ENCODE measurements around the gene PGS1. TPM values are rescaled to one million over a fixed set of nuclear protein-coding genes. Genes with fewer than 3 reads are reported as not detected.
A peak's percentile ranks its signal among the peaks of the same experiment; 100 is the strongest.
"Not testable (repeated sequence)": the region's sequence is repeated elsewhere in the genome, so short reads cannot be mapped to it uniquely, and the experiment has no call there.

PGS1 gene
- polyA plus RNA-seq, 3 donors from 2014 or later: 17.0 to 27.5 (median 27.2) TPM

- Mint-ChIP-seq H3K4me3 (no peak overlapping the region), H3K9me3 (no peaks in the 10 kb centered on the region), H3K4me1 (no peaks in the 10 kb centered on the region), H3K36me3 (no peaks in the 10 kb centered on the region), H3K27ac (no peak overlapping the region), H3K27me3 (ENCODE audit: low read depth in 3 of 3) (peaks cover 0 to 2% (median 2%) of the 10 kb centered on the region in 3 donors)
- no peak for DNase-seq
These were observed 81.8 kb downstream of the PGS1 start for GRCh38 chr17:78460176-78460675.

GRCh38 chr17:78460951-78461798 lies 82.7 kb downstream of the PGS1 start:
- no peak for DNase-seq
- H3K36me3 Mint-ChIP-seq: no peaks in the 10 kb centered on the region
- peaks cover 0 to 2% (median 2%) of the 10 kb centered on the region in 3 donors for H3K27me3 Mint-ChIP-seq (ENCODE audit: low read depth in 3 of 3)
- H3K4me1 Mint-ChIP-seq: no peaks in the 10 kb centered on the region
- H3K9me3 Mint-ChIP-seq: no peaks in the 10 kb centered on the region
- H3K27ac Mint-ChIP-seq: no peak overlapping the region
- no peak overlapping the region for H3K4me3 Mint-ChIP-seq

GRCh38 chr17:78461799-78462053 lies 83.3 kb downstream of the PGS1 start:
- Mint-ChIP-seq H3K4me3 (no peak overlapping the region), H3K4me1 (no peaks in the 10 kb centered on the region), H3K27ac (no peak overlapping the region), H3K27me3 (ENCODE audit: low read depth in 3 of 3) (peaks cover 0 to 2% (median 2%) of the 10 kb centered on the region in 3 donors), H3K36me3 (no peaks in the 10 kb centered on the region), H3K9me3 (no peaks in the 10 kb centered on the region)
- DNase-seq: no peak

GRCh38 chr17:78462148-78462547 lies 83.7 kb downstream of the PGS1 start:
- Mint-ChIP-seq H3K4me3 (no peak overlapping the region), H3K27me3 (ENCODE audit: low read depth in 3 of 3) (peaks cover 0 to 2% (median 1%) of the 10 kb centered on the region in 3 donors), H3K9me3 (no peaks in the 10 kb centered on the region), H3K36me3 (no peaks in the 10 kb centered on the region), H3K4me1 (no peaks in the 10 kb centered on the region), H3K27ac (no peak overlapping the region)
- DNase-seq: no peak

- not testable (repeated sequence) for H3K4me1 Mint-ChIP-seq; H3K9me3 Mint-ChIP-seq; DNase-seq; H3K4me3 Mint-ChIP-seq; H3K27me3 Mint-ChIP-seq (ENCODE audit: low read depth in 3 of 3); H3K36me3 Mint-ChIP-seq; H3K27ac Mint-ChIP-seq
These were observed 87.8 kb downstream of the PGS1 start for GRCh38 chr17:78466109-78466785.

GRCh38 chr17:78466786-78467715 lies 88.6 kb downstream of the PGS1 start:
- DNase-seq: no peak
- peaks cover 0 to 2% (median 0%) of the 10 kb centered on the region in 6 donors for H3K9me3 Mint-ChIP-seq
- peaks cover 0 to 10% (median 7%) of the 10 kb centered on the region in 3 donors for H3K27me3 Mint-ChIP-seq (ENCODE audit: low read depth in 3 of 3)
- no peak overlapping the region for H3K4me3 Mint-ChIP-seq
- no peaks in the 10 kb centered on the region for H3K36me3 Mint-ChIP-seq
- H3K27ac Mint-ChIP-seq: no peak overlapping the region
- no peaks in the 10 kb centered on the region for H3K4me1 Mint-ChIP-seq

- no peak overlapping the region for H3K27ac Mint-ChIP-seq
- DNase-seq: no peak
These were observed 89.9 kb downstream of the PGS1 start for GRCh38 chr17:78468366-78468765.

GRCh38 chr17:78469443-78469842 lies 91.0 kb downstream of the PGS1 start:
- Mint-ChIP-seq H3K9me3 (peaks cover 0 to 2% (median 2%) of the 10 kb centered on the region in 6 donors), H3K4me1 (peaks cover 6 to 11% of the 10 kb centered on the region in 2 donors), H3K4me3 (no peak overlapping the region), H3K27ac (no peak overlapping the region), H3K27me3 (ENCODE audit: low read depth in 3 of 3) (peaks cover 4 to 15% (median 11%) of the 10 kb centered on the region in 3 donors), H3K36me3 (peaks cover 0 to under 1% (median 0%) of the 10 kb centered on the region in 3 donors)
- DNase-seq: no peak

More at GRCh38 chr17:78468366-78468765, 89.9 kb downstream of the PGS1 start:
- Mint-ChIP-seq H3K4me3 (no peak overlapping the region), H3K9me3 (peaks cover 0 to 2% (median 0%) of the 10 kb centered on the region in 6 donors), H3K27me3 (ENCODE audit: low read depth in 3 of 3) (peaks cover 0 to 10% (median 7%) of the 10 kb centered on the region in 3 donors), H3K36me3 (no peaks in the 10 kb centered on the region), H3K4me1 (peaks cover under 1% of the 10 kb centered on the region in 2 donors)

GRCh38 chr17:78471635-78472034 lies 93.2 kb downstream of the PGS1 start:
- Mint-ChIP-seq H3K27me3 (ENCODE audit: low read depth in 3 of 3) (peaks cover 14 to 26% (median 20%) of the 10 kb centered on the region in 3 donors), H3K4me1 (peaks cover 24 to 29% of the 10 kb centered on the region in 2 donors), H3K27ac (peak overlapping the region in 1 of 6 donors; percentile 10), H3K9me3 (peaks cover 0 to 15% (median 6%) of the 10 kb centered on the region in 6 donors), H3K36me3 (peaks cover 0 to 4% (median 0%) of the 10 kb centered on the region in 3 donors), H3K4me3 (no peak overlapping the region)
- DNase-seq: no peak

GRCh38 chr17:78472035-78472905 lies 93.8 kb downstream of the PGS1 start:
- Mint-ChIP-seq H3K4me1 (peaks cover 28 to 29% of the 10 kb centered on the region in 2 donors), H3K9me3 (peaks cover 0 to 15% (median 6%) of the 10 kb centered on the region in 6 donors), H3K27ac (peak overlapping the region in 1 of 6 donors; percentile 69), H3K27me3 (ENCODE audit: low read depth in 3 of 3) (peaks cover 14 to 25% (median 20%) of the 10 kb centered on the region in 3 donors), H3K4me3 (no peak overlapping the region), H3K36me3 (peaks cover 0 to 4% (median 0%) of the 10 kb centered on the region in 3 donors)
- DNase-seq: no peak

- Mint-ChIP-seq H3K36me3 (peaks cover 0 to 4% (median 0%) of the 10 kb centered on the region in 3 donors), H3K27ac (peak overlapping the region; percentile 81 to 99 (median 89)), H3K27me3 (ENCODE audit: low read depth in 3 of 3) (peaks cover 14 to 22% (median 18%) of the 10 kb centered on the region in 3 donors), H3K4me3 (peak overlapping the region in 2 of 5 donors; percentile 67 to 77), H3K4me1 (peaks cover 28 to 29% of the 10 kb centered on the region in 2 donors), H3K9me3 (peaks cover 0 to 15% (median 6%) of the 10 kb centered on the region in 6 donors)
- DNase-seq: no peak
These were observed 95.6 kb downstream of the PGS1 start for GRCh38 chr17:78473951-78474613.
